HepG2 (cell line): Measurements from ENCODE around the gene SMYD4. TPM values are rescaled to one million over a fixed set of nuclear protein-coding genes. Genes with fewer than 3 reads are reported as not detected.
A peak's percentile ranks its signal among the peaks of the same experiment; 100 is the strongest.

ENCODE experiments used
- AFF4 ChIP-seq: sonication (generic); formaldehyde crosslinking; IDR thresholded peaks from 2 replicates; pipeline ENCODE4 v1.4.0; 2020; ENCODE audit warnings: missing genetic modification reagents
- CEBPB ChIP-seq: IDR thresholded peaks from 2 replicates; pipeline ENCODE4 v1.6.1; 2011; ENCODE audit warnings: low read depth, low read length, improper control_type of control experiment, borderline replicate concordance
- DR1 ChIP-seq: sonication (generic); formaldehyde crosslinking; IDR thresholded peaks from 2 replicates; pipeline ENCODE4 v1.8.0; 2021; ENCODE audit warnings: mild to moderate bottlenecking, missing genetic modification reagents, inconsistent platforms
- EEA1 ChIP-seq: sonication (generic); formaldehyde crosslinking; IDR thresholded peaks from 2 replicates; pipeline ENCODE4 v1.5.1; 2020; ENCODE audit warnings: mild to moderate bottlenecking, missing genetic modification reagents, borderline replicate concordance
- ELF3 ChIP-seq: IDR thresholded peaks from 2 replicates; pipeline ENCODE4 v1.6.1; 2016; ENCODE audit warnings: missing genetic modification reagents, missing compliant biosample characterization
- FOXK1 ChIP-seq: sonication (generic); formaldehyde crosslinking; IDR thresholded peaks from 2 replicates; pipeline ENCODE4 v1.4.0; 2020; ENCODE audit warnings: low read depth, missing genetic modification reagents, borderline replicate concordance
- FOXO1 ChIP-seq: sonication (generic); formaldehyde crosslinking; IDR thresholded peaks from 2 replicates; pipeline ENCODE4 v1.4.0; 2020; ENCODE audit warnings: missing genetic modification reagents
- FOXP1 ChIP-seq, 2 experiments: fragments of 450-650 bp in 1 of 2; IDR thresholded peaks; 2 replicates each; pipeline ENCODE4 v1.6.1; 2017 to 2018; ENCODE audit warnings: antibody characterized with exemption in 1 of 2
- GATAD2A ChIP-seq: IDR thresholded peaks from 2 replicates; pipeline ENCODE4 v1.6.1; 2016
- JARID2 ChIP-seq: sonication (generic); formaldehyde crosslinking; IDR thresholded peaks from 2 replicates; pipeline ENCODE4 v1.8.1; 2023; ENCODE audit warnings: missing genetic modification reagents, inconsistent platforms; ENCODE audit not compliant: insufficient replicate concordance
- KDM1A ChIP-seq: IDR thresholded peaks from 2 replicates; pipeline ENCODE4 v1.6.1; 2016; ENCODE audit warnings: missing compliant biosample characterization
- MAZ ChIP-seq, 2 experiments: sonication (generic) in 1 of 2; formaldehyde crosslinking in 1 of 2; IDR thresholded peaks; 2 replicates each; pipeline versions ENCODE4 v1.5.0 to v1.6.1; 2012 to 2020; ENCODE audit warnings: low read depth in 2 of 2, mild to moderate bottlenecking in 2 of 2, borderline replicate concordance in 1 of 2, improper control_type of control experiment in 1 of 2, low read length in 1 of 2, missing genetic modification reagents in 1 of 2, moderate library complexity in 1 of 2
- PHB2 ChIP-seq: fragments of 450-650 bp; IDR thresholded peaks from 2 replicates; pipeline ENCODE4 v1.6.1; 2018; ENCODE audit not compliant: partially characterized antibody
- POGK ChIP-seq: sonication (generic); formaldehyde crosslinking; conservative IDR thresholded peaks from 2 replicates; pipeline ENCODE4 v1.8.0; 2022; ENCODE audit warnings: mild to moderate bottlenecking, moderate library complexity, missing genetic modification reagents
- SSRP1 ChIP-seq: IDR thresholded peaks from 2 replicates; pipeline ENCODE4 v1.6.1; 2016; ENCODE audit warnings: control low read depth
- TRAFD1 ChIP-seq: sonication (generic); formaldehyde crosslinking; IDR thresholded peaks from 2 replicates; pipeline ENCODE4 v1.5.1; 2020; ENCODE audit warnings: missing genetic modification reagents, mild to moderate bottlenecking, borderline replicate concordance
- ZFP90 ChIP-seq: sonication (generic); formaldehyde crosslinking; IDR thresholded peaks from 2 replicates; pipeline ENCODE4 v1.8.0; 2022; ENCODE audit warnings: missing genetic modification reagents, mild to moderate bottlenecking, inconsistent platforms, borderline replicate concordance
- ZNF547 ChIP-seq: sonication (generic); formaldehyde crosslinking; IDR thresholded peaks from 2 replicates; pipeline ENCODE4 v1.5.1; 2020; ENCODE audit warnings: mild to moderate bottlenecking, missing genetic modification reagents
- polyA plus RNA-seq, 8 experiments: library from polyadenylated mRNA; depleted of rRNA in 3 of 8; stranded (reverse) in 7 of 8; unstranded in 1 of 8; fragments of >200 nt; fragmentation: Illumina TruSeq in 4 of 8; extraction: Trizol in 4 of 8; gene quantifications; 2 replicates each; pipeline versions ENCODE4 v1.2.1 to v1.2.3, GENCODE V29; 2011 to 2016; ENCODE audit warnings: low read depth in 4 of 8, missing spikeins in 1 of 8, mixed read lengths in 1 of 8; ENCODE audit not compliant: insufficient read depth in 1 of 8
- total RNA-seq, 5 experiments: library from RNA; depleted of rRNA; stranded (reverse); fragments of >200 nt; fragmentation: Illumina TruSeq; extraction: Trizol; gene quantifications; 2 replicates each; pipeline ENCODE4 v1.2.3, GENCODE V29; 2016; ENCODE audit warnings: low read depth in 1 of 5

Gene SMYD4
- total and polyA plus RNA-seq, 2 of the 13 experiments (the other 11 are each of a cell fraction or from before 2014, with no cell fraction given), result 7.4 to 11.3 TPM

GRCh38 chr17:1810450-1811103 is 19.1 kb downstream of the SMYD4 start (continued):
- TF ChIP-seq POGK (CRISPR knock-in tag) (peak; percentile 77), AFF4 (CRISPR knock-in tag) (no peak), FOXP1 (IDR thresholded peaks at IDR 0.05) (no peak), FOXP1 (CRISPR knock-in tag; IDR thresholded peaks at IDR 0.05) (peak; percentile 28; the same call in 1 of the 2 replicates), JARID2 (CRISPR knock-in tag) (no peak), EEA1 (CRISPR knock-in tag) (0 out of 2 replicates have a peak, but pooled peaks have one; percentile 70), SSRP1 (no peak), GATAD2A (CRISPR knock-in tag) (peak; percentile 74; the same call in 1 of the 2 replicates), ELF3 (CRISPR knock-in tag) (peak; percentile 82), PHB2 (no peak), FOXK1 (peak; percentile 61; the same call in 1 of the 2 replicates), CEBPB (no peak), ZNF547 (CRISPR knock-in tag) (no peak), KDM1A (CRISPR knock-in tag) (0 out of 2 replicates have a peak, but pooled peaks have one; percentile 54), DR1 (CRISPR knock-in tag) (peak; percentile 67; the same call in 1 of the 2 replicates), MAZ (IDR thresholded peaks at IDR 0.05; ENCODE audit: borderline replicate concordance, low read depth, low read length) (no peak), MAZ (CRISPR knock-in tag; IDR thresholded peaks at IDR 0.05; ENCODE audit: low read depth) (peak; percentile 77), ZFP90 (CRISPR knock-in tag) (peak; percentile 61; the same call in 1 of the 2 replicates), TRAFD1 (CRISPR knock-in tag) (no peak), FOXO1 (peak; percentile 84; the same call in 1 of the 2 replicates)
